ENCODE measurements around the gene MAGEA8. TPM values are rescaled to one million over a fixed set of nuclear protein-coding genes. Genes with fewer than 3 reads are reported as not detected.
"Not testable (repeated sequence)": the region's sequence is repeated elsewhere in the genome, so short reads cannot be mapped to it uniquely, and the experiment has no call there.

The MAGEA8 gene
- total and polyA plus RNA-seq, 2 experiments from 2014 or later: not detected

GRCh38 chrX:149932150-149932549, 51.2 kb downstream of the MAGEA8 start:
- not testable (repeated sequence) for H3K4me1 ChIP-seq (ENCODE audit: insufficient read depth); H3K27ac Mint-ChIP-seq; H3K9me3 Mint-ChIP-seq; H3K36me3 ChIP-seq (ENCODE audit: insufficient read depth); H3K4me3 ChIP-seq; H3K27ac ChIP-seq (ENCODE audit: low read depth); H3F3A ChIP-seq (replicated peaks; ENCODE audit: low read depth); DNase-seq (ENCODE audit: low spot score); H3K27me3 Mint-ChIP-seq (ENCODE audit: insufficient read depth, low read depth, poor library complexity); H3K9me2 ChIP-seq (ENCODE audit: insufficient read depth); H3K36me3 Mint-ChIP-seq (ENCODE audit: low read depth); ATAC-seq; H2AFZ ChIP-seq; H3K79me2 ChIP-seq (replicated peaks; ENCODE audit: insufficient read depth); H4K20me1 ChIP-seq (replicated peaks; ENCODE audit: insufficient read depth); H3K4me3 Mint-ChIP-seq; H3K4me1 Mint-ChIP-seq; H3K27me3 ChIP-seq (ENCODE audit: insufficient read depth); H3K4me2 ChIP-seq

DNA sequence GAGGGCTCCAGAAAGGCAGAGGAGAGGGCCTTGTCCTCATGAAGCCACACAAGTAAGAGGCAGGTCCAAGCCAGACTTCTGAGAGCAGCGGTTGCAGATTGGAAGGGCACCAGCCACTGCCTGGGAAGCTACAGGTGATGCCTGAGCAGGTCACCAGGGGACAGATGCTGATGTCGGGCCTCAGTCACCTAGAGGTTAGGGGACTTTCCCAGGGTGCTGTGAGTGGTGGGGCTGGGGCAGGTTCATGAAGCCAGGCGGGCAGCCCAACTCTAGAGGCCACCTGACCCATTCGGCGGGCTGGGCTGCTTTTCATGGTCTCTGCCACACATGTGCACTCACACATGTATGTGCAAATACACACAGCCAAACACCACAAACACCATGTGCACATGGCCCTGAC, 52.0 kb downstream of the MAGEA8 start:
- H3K4me1 Mint-ChIP-seq: not testable (repeated sequence)

DNA sequence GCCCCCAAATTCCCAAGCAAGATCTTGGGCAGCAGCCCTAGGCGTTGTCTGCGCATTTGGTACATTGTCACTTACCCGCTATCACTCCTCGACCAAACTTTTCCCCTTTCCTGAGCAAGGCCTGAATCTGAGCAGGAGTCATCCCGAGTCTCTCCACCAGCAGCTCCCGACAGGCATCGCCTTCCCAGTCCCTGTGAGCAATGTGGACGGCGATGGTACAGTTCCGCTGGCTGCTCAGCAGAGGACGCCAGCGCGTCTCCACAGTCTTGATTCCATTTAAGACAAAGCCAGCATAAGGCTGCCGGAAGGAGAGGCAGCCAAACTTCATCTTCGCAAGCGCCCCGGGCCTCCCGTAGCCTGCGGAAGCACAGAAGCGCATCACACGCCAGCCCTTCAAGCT, 52.6 kb downstream of the MAGEA8 start:
- H4K20me1 ChIP-seq (replicated peaks; ENCODE audit: insufficient read depth); H3K4me1 ChIP-seq (ENCODE audit: insufficient read depth); H3K27me3 Mint-ChIP-seq (ENCODE audit: insufficient read depth, low read depth, poor library complexity); H3K27ac Mint-ChIP-seq; H3K4me2 ChIP-seq; H3K27me3 ChIP-seq (ENCODE audit: insufficient read depth); H3K27ac ChIP-seq (ENCODE audit: low read depth); H3K9me2 ChIP-seq (ENCODE audit: insufficient read depth); H3K4me1 Mint-ChIP-seq; H3K36me3 ChIP-seq (ENCODE audit: insufficient read depth); H3K4me3 Mint-ChIP-seq; H3K36me3 Mint-ChIP-seq (ENCODE audit: low read depth); H3K4me3 ChIP-seq; H3K79me2 ChIP-seq (replicated peaks; ENCODE audit: insufficient read depth); H2AFZ ChIP-seq; H3F3A ChIP-seq (replicated peaks; ENCODE audit: low read depth); H3K9me3 Mint-ChIP-seq; DNase-seq (ENCODE audit: low spot score): not testable (repeated sequence)
- ATAC-seq: peak; percentile 22
- TF ChIP-seq CTCF (conservative IDR thresholded peaks at IDR 0.05; ENCODE audit: low read depth in 2 of 2): peak in 1 of 2 experiments; percentile 40; a peak in 2 of 4 replicates

More for the DNA sequence above, 52.0 kb downstream of the MAGEA8 start:
- H3K4me3 Mint-ChIP-seq; H3K27ac ChIP-seq (ENCODE audit: low read depth); H2AFZ ChIP-seq; H3K4me2 ChIP-seq; H3K4me1 ChIP-seq (ENCODE audit: insufficient read depth); ATAC-seq; H3K4me3 ChIP-seq; H3K9me2 ChIP-seq (ENCODE audit: insufficient read depth); H3K36me3 ChIP-seq (ENCODE audit: insufficient read depth); H3K79me2 ChIP-seq (replicated peaks; ENCODE audit: insufficient read depth); H3K27ac Mint-ChIP-seq; H3F3A ChIP-seq (replicated peaks; ENCODE audit: low read depth); H3K9me3 Mint-ChIP-seq; H3K36me3 Mint-ChIP-seq (ENCODE audit: low read depth); H3K27me3 ChIP-seq (ENCODE audit: insufficient read depth); DNase-seq (ENCODE audit: low spot score); H4K20me1 ChIP-seq (replicated peaks; ENCODE audit: insufficient read depth); H3K27me3 Mint-ChIP-seq (ENCODE audit: insufficient read depth, low read depth, poor library complexity): not testable (repeated sequence)

Other genes starting within 250 kb of the MAGEA8 start
- gene TMEM185A, start 249.4 kb upstream of the MAGEA8 start, total RNA-seq (2014; rRNA removed; shearing (Covaris generic)): 16.7 and 18.1 TPM in 2 replicates
- gene TMEM185A, start 249.4 kb upstream of the MAGEA8 start, polyA plus RNA-seq (2016; fragmentation: Nextera tagmentation; extraction: Ambion mirVana): 9.3 and 14.1 TPM in 2 replicates
- gene MAGEA11, start 169.1 kb upstream of the MAGEA8 start, total RNA-seq (2014; rRNA removed; shearing (Covaris generic)): not detected in 2 replicates
- 0.12 TPM in 1 of 2 replicates, not detected in the other for gene MAGEA11, start 169.1 kb upstream of the MAGEA8 start, polyA plus RNA-seq (2016; fragmentation: Nextera tagmentation; extraction: Ambion mirVana)
- 0.56 TPM in 1 of 2 replicates, not detected in the other for gene HSFX1, start 107.1 kb upstream of the MAGEA8 start, total RNA-seq (2014; rRNA removed; shearing (Covaris generic))
- not detected in 2 replicates for gene HSFX1, start 107.1 kb upstream of the MAGEA8 start, polyA plus RNA-seq (2016; fragmentation: Nextera tagmentation; extraction: Ambion mirVana)
- not detected in 2 replicates for gene MAGEA9, start 99.3 kb upstream of the MAGEA8 start, total RNA-seq (2014; rRNA removed; shearing (Covaris generic))
- not detected in 2 replicates for gene MAGEA9, start 99.3 kb upstream of the MAGEA8 start, polyA plus RNA-seq (2016; fragmentation: Nextera tagmentation; extraction: Ambion mirVana)
- not detected in 2 replicates for gene HSFX4, start 48.4 kb downstream of the MAGEA8 start, total RNA-seq (2014; rRNA removed; shearing (Covaris generic))
- gene HSFX4, start 48.4 kb downstream of the MAGEA8 start, polyA plus RNA-seq (2016; fragmentation: Nextera tagmentation; extraction: Ambion mirVana): not detected in 2 replicates
- gene EOLA2, start 57.3 kb downstream of the MAGEA8 start, total RNA-seq (2014; rRNA removed; shearing (Covaris generic)): 23.0 and 25.1 TPM in 2 replicates
- gene EOLA2, start 57.3 kb downstream of the MAGEA8 start, polyA plus RNA-seq (2016; fragmentation: Nextera tagmentation; extraction: Ambion mirVana): 22.1 and 24.4 TPM in 2 replicates

Data from GM23338 (cell line).